Measurements from ENCODE around the gene RIN2. TPM values are rescaled to one million over a fixed set of nuclear protein-coding genes. Genes with fewer than 3 reads are reported as not detected.

Gene RIN2
- 27.1 TPM for total RNA-seq

- peak within 1 kb of the TSS; percentile 96 for H3K27ac ChIP-seq (ENCODE audit: low read depth, low read length)
- H3K4me1 ChIP-seq (ENCODE audit: control insufficient read depth in 3 of 3, insufficient read depth in 3 of 3, low read length in 3 of 3): peaks cover 35 to 36% (median 36%) of the 10 kb centered on the region in 3 donors
- H3K9me3 ChIP-seq (ENCODE audit: control insufficient read depth in 3 of 3, low read length in 3 of 3): no peaks in the 10 kb centered on the region
- peak within 1 kb of the TSS; percentile 80 to 97 (median 96) for H3K4me3 ChIP-seq (ENCODE audit: low read length in 3 of 3)
- no peaks in the 10 kb centered on the region for H3K36me3 ChIP-seq (ENCODE audit: control insufficient read depth in 3 of 3, insufficient read depth in 3 of 3, low read length in 3 of 3)
- peak within 1 kb of the TSS; percentile 91 to 99 (median 96) for H3K9ac ChIP-seq (ENCODE audit: low read depth in 1 of 3, low read length in 3 of 3)
- no peaks in the 10 kb centered on the region for H3K27me3 ChIP-seq (ENCODE audit: control insufficient read depth in 3 of 3, insufficient read depth in 3 of 3, low read length in 3 of 3)
These were observed at the start of gene RIN2 for GRCh38 chr20:19758133-19758500. Gene RIN2 (plus strand): TSS chr20:19758258. CDS start chr20:19889602, 131,344 bp downstream.

- H3K27ac ChIP-seq (ENCODE audit: low read depth, low read length): no peak overlapping the region
- H3K36me3 ChIP-seq (ENCODE audit: control insufficient read depth in 3 of 3, insufficient read depth in 3 of 3, low read length in 3 of 3): no peaks in the 10 kb centered on the region
- no peaks in the 10 kb centered on the region for H3K4me1 ChIP-seq (ENCODE audit: control insufficient read depth in 3 of 3, insufficient read depth in 3 of 3, low read length in 3 of 3)
- no peaks in the 10 kb centered on the region for H3K27me3 ChIP-seq (ENCODE audit: control insufficient read depth in 3 of 3, insufficient read depth in 3 of 3, low read length in 3 of 3)
- H3K9me3 ChIP-seq (ENCODE audit: control insufficient read depth in 3 of 3, low read length in 3 of 3): no peaks in the 10 kb centered on the region
- H3K4me3 ChIP-seq (ENCODE audit: low read length in 3 of 3): no peak overlapping the region
- no peak overlapping the region for H3K9ac ChIP-seq (ENCODE audit: low read depth in 1 of 3, low read length in 3 of 3)
These were observed 48.3 kb upstream of the RIN2 start for GRCh38 chr20:19709635-19710335.

- Histone ChIP-seq H3K27me3 (ENCODE audit: control insufficient read depth in 3 of 3, insufficient read depth in 3 of 3, low read length in 3 of 3) (no peaks in the 10 kb centered on the region), H3K36me3 (ENCODE audit: control insufficient read depth in 3 of 3, insufficient read depth in 3 of 3, low read length in 3 of 3) (no peaks in the 10 kb centered on the region), H3K27ac (ENCODE audit: low read depth, low read length) (no peak overlapping the region), H3K4me3 (ENCODE audit: low read length in 3 of 3) (no peak overlapping the region), H3K4me1 (ENCODE audit: control insufficient read depth in 3 of 3, insufficient read depth in 3 of 3, low read length in 3 of 3) (no peaks in the 10 kb centered on the region), H3K9ac (ENCODE audit: low read depth in 1 of 3, low read length in 3 of 3) (no peak overlapping the region), H3K9me3 (ENCODE audit: control insufficient read depth in 3 of 3, low read length in 3 of 3) (no peaks in the 10 kb centered on the region)
These were observed 47.5 kb upstream of the RIN2 start for GRCh38 chr20:19710336-19711120.

- no peak overlapping the region for H3K27ac ChIP-seq (ENCODE audit: low read depth, low read length)
These were observed 46.9 kb upstream of the RIN2 start for GRCh38 chr20:19711126-19711525.

GRCh38 chr20:19712721-19713260, 45.3 kb upstream of the RIN2 start:
- Histone ChIP-seq H3K27ac (ENCODE audit: low read depth, low read length) (no peak overlapping the region), H3K4me3 (ENCODE audit: low read length in 3 of 3) (no peak overlapping the region), H3K36me3 (ENCODE audit: control insufficient read depth in 3 of 3, insufficient read depth in 3 of 3, low read length in 3 of 3) (no peaks in the 10 kb centered on the region), H3K4me1 (ENCODE audit: control insufficient read depth in 3 of 3, insufficient read depth in 3 of 3, low read length in 3 of 3) (no peaks in the 10 kb centered on the region), H3K9ac (ENCODE audit: low read depth in 1 of 3, low read length in 3 of 3) (no peak overlapping the region), H3K9me3 (ENCODE audit: control insufficient read depth in 3 of 3, low read length in 3 of 3) (no peaks in the 10 kb centered on the region), H3K27me3 (ENCODE audit: control insufficient read depth in 3 of 3, insufficient read depth in 3 of 3, low read length in 3 of 3) (no peaks in the 10 kb centered on the region)

More at GRCh38 chr20:19711126-19711525, 46.9 kb upstream of the RIN2 start:
- Histone ChIP-seq H3K4me1 (ENCODE audit: control insufficient read depth in 3 of 3, insufficient read depth in 3 of 3, low read length in 3 of 3) (no peaks in the 10 kb centered on the region), H3K4me3 (ENCODE audit: low read length in 3 of 3) (no peak overlapping the region), H3K36me3 (ENCODE audit: control insufficient read depth in 3 of 3, insufficient read depth in 3 of 3, low read length in 3 of 3) (no peaks in the 10 kb centered on the region), H3K9ac (ENCODE audit: low read depth in 1 of 3, low read length in 3 of 3) (no peak overlapping the region), H3K27me3 (ENCODE audit: control insufficient read depth in 3 of 3, insufficient read depth in 3 of 3, low read length in 3 of 3) (no peaks in the 10 kb centered on the region), H3K9me3 (ENCODE audit: control insufficient read depth in 3 of 3, low read length in 3 of 3) (no peaks in the 10 kb centered on the region)

- H3K36me3 ChIP-seq (ENCODE audit: control insufficient read depth in 3 of 3, insufficient read depth in 3 of 3, low read length in 3 of 3): no peaks in the 10 kb centered on the region
- H3K27me3 ChIP-seq (ENCODE audit: control insufficient read depth in 3 of 3, insufficient read depth in 3 of 3, low read length in 3 of 3): no peaks in the 10 kb centered on the region
- H3K4me3 ChIP-seq (ENCODE audit: low read length in 3 of 3): no peak overlapping the region
- H3K9ac ChIP-seq (ENCODE audit: low read depth in 1 of 3, low read length in 3 of 3): no peak overlapping the region
- H3K9me3 ChIP-seq (ENCODE audit: control insufficient read depth in 3 of 3, low read length in 3 of 3): no peaks in the 10 kb centered on the region
- no peak overlapping the region for H3K27ac ChIP-seq (ENCODE audit: low read depth, low read length)
- H3K4me1 ChIP-seq (ENCODE audit: control insufficient read depth in 3 of 3, insufficient read depth in 3 of 3, low read length in 3 of 3): no peaks in the 10 kb centered on the region
These were observed 44.1 kb upstream of the RIN2 start for GRCh38 chr20:19713822-19714578.

- H3K4me1 ChIP-seq (ENCODE audit: control insufficient read depth in 3 of 3, insufficient read depth in 3 of 3, low read length in 3 of 3): no peaks in the 10 kb centered on the region
- no peak overlapping the region for H3K9ac ChIP-seq (ENCODE audit: low read depth in 1 of 3, low read length in 3 of 3)
- H3K9me3 ChIP-seq (ENCODE audit: control insufficient read depth in 3 of 3, low read length in 3 of 3): no peaks in the 10 kb centered on the region
- no peak overlapping the region for H3K4me3 ChIP-seq (ENCODE audit: low read length in 3 of 3)
- H3K36me3 ChIP-seq (ENCODE audit: control insufficient read depth in 3 of 3, insufficient read depth in 3 of 3, low read length in 3 of 3): no peaks in the 10 kb centered on the region
- H3K27ac ChIP-seq (ENCODE audit: low read depth, low read length): no peak overlapping the region
- no peaks in the 10 kb centered on the region for H3K27me3 ChIP-seq (ENCODE audit: control insufficient read depth in 3 of 3, insufficient read depth in 3 of 3, low read length in 3 of 3)
These were observed 43.5 kb upstream of the RIN2 start for GRCh38 chr20:19714579-19714840.

- H3K9ac ChIP-seq (ENCODE audit: low read depth in 1 of 3, low read length in 3 of 3): no peak overlapping the region
- H3K9me3 ChIP-seq (ENCODE audit: control insufficient read depth in 3 of 3, low read length in 3 of 3): no peaks in the 10 kb centered on the region
- H3K27me3 ChIP-seq (ENCODE audit: control insufficient read depth in 3 of 3, insufficient read depth in 3 of 3, low read length in 3 of 3): no peaks in the 10 kb centered on the region
- no peak overlapping the region for H3K27ac ChIP-seq (ENCODE audit: low read depth, low read length)
- no peak overlapping the region for H3K4me3 ChIP-seq (ENCODE audit: low read length in 3 of 3)
- no peaks in the 10 kb centered on the region for H3K36me3 ChIP-seq (ENCODE audit: control insufficient read depth in 3 of 3, insufficient read depth in 3 of 3, low read length in 3 of 3)
- H3K4me1 ChIP-seq (ENCODE audit: control insufficient read depth in 3 of 3, insufficient read depth in 3 of 3, low read length in 3 of 3): no peaks in the 10 kb centered on the region
These were observed 42.1 kb upstream of the RIN2 start for GRCh38 chr20:19715986-19716385.

- Histone ChIP-seq H3K4me3 (ENCODE audit: low read length in 3 of 3) (no peak overlapping the region), H3K27me3 (ENCODE audit: control insufficient read depth in 3 of 3, insufficient read depth in 3 of 3, low read length in 3 of 3) (no peaks in the 10 kb centered on the region)
These were observed 39.2 kb upstream of the RIN2 start for GRCh38 chr20:19718880-19719279.

GRCh38 chr20:19720991-19721390, 37.1 kb upstream of the RIN2 start:
- Histone ChIP-seq H3K4me1 (ENCODE audit: control insufficient read depth in 3 of 3, insufficient read depth in 3 of 3, low read length in 3 of 3) (no peaks in the 10 kb centered on the region), H3K9ac (ENCODE audit: low read depth in 1 of 3, low read length in 3 of 3) (no peak overlapping the region), H3K9me3 (ENCODE audit: control insufficient read depth in 3 of 3, low read length in 3 of 3) (no peaks in the 10 kb centered on the region), H3K27me3 (ENCODE audit: control insufficient read depth in 3 of 3, insufficient read depth in 3 of 3, low read length in 3 of 3) (no peaks in the 10 kb centered on the region), H3K27ac (ENCODE audit: low read depth, low read length) (no peak overlapping the region), H3K4me3 (ENCODE audit: low read length in 3 of 3) (no peak overlapping the region), H3K36me3 (ENCODE audit: control insufficient read depth in 3 of 3, insufficient read depth in 3 of 3, low read length in 3 of 3) (no peaks in the 10 kb centered on the region)

More at GRCh38 chr20:19718880-19719279, 39.2 kb upstream of the RIN2 start:
- no peaks in the 10 kb centered on the region for H3K4me1 ChIP-seq (ENCODE audit: control insufficient read depth in 3 of 3, insufficient read depth in 3 of 3, low read length in 3 of 3)
- H3K36me3 ChIP-seq (ENCODE audit: control insufficient read depth in 3 of 3, insufficient read depth in 3 of 3, low read length in 3 of 3): no peaks in the 10 kb centered on the region
- H3K9ac ChIP-seq (ENCODE audit: low read depth in 1 of 3, low read length in 3 of 3): no peak overlapping the region
- no peaks in the 10 kb centered on the region for H3K9me3 ChIP-seq (ENCODE audit: control insufficient read depth in 3 of 3, low read length in 3 of 3)
- no peak overlapping the region for H3K27ac ChIP-seq (ENCODE audit: low read depth, low read length)
